Fibroblast of villous mesenchyme (primary cell): ENCODE results near the gene RAB11FIP3. TPM values are rescaled to one million over a fixed set of nuclear protein-coding genes. Genes with fewer than 3 reads are reported as not detected.
A peak's percentile ranks its signal among the peaks of the same experiment; 100 is the strongest.

Source experiments
- DNase-seq: peaks from one replicate; pipeline ENCODE4 v3.0.0-alpha.2; 2010; ENCODE audit warnings: low read depth
- H3K4me3 ChIP-seq: 2 replicates; pipeline ENCODE4 v1.5.1; 2011; ENCODE audit warnings: low read depth, mild to moderate bottlenecking, low read length
- total RNA-seq: library from RNA; depleted of rRNA; stranded (reverse); fragments of >200 nt; gene quantifications from 2 replicates; pipeline ENCODE4 v1.2.3, GENCODE V29; 2012
- TF ChIP-seq, protein P1 (sequence below): IDR thresholded peaks from 2 replicates; pipeline ENCODE4 v1.5.1; 2012; ENCODE audit warnings: low read depth, mild to moderate bottlenecking, low read length; ENCODE audit not compliant: insufficient read depth

Gene RAB11FIP3
- total RNA-seq, 1 donor, result 19.4 TPM

GRCh38 chr16:379183-379960 is 46.1 kb upstream of the RAB11FIP3 start:
- TF ChIP-seq, protein P1, sequence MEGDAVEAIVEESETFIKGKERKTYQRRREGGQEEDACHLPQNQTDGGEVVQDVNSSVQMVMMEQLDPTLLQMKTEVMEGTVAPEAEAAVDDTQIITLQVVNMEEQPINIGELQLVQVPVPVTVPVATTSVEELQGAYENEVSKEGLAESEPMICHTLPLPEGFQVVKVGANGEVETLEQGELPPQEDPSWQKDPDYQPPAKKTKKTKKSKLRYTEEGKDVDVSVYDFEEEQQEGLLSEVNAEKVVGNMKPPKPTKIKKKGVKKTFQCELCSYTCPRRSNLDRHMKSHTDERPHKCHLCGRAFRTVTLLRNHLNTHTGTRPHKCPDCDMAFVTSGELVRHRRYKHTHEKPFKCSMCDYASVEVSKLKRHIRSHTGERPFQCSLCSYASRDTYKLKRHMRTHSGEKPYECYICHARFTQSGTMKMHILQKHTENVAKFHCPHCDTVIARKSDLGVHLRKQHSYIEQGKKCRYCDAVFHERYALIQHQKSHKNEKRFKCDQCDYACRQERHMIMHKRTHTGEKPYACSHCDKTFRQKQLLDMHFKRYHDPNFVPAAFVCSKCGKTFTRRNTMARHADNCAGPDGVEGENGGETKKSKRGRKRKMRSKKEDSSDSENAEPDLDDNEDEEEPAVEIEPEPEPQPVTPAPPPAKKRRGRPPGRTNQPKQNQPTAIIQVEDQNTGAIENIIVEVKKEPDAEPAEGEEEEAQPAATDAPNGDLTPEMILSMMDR, result no peak
- H3K4me3 ChIP-seq, result no peak overlapping the region
- no peak for DNase-seq

GRCh38 chr16:379961-380761 is 45.3 kb upstream of the RAB11FIP3 start:
- TF ChIP-seq, protein P1, result no peak
- peak overlapping the region; percentile 74 for H3K4me3 ChIP-seq
- no peak for DNase-seq

DNA sequence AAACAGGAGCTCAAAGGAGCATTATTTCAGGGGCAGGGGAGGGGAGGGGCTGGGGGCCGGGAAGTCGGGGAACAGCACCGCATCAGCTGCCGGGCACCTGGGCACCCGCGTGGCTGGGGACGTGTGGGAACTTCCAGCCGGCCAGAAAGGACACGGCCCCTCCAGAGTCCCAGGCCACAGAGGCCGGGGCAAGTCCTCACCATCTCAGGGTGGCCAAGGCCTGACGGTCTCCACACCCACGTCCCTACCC is 44.8 kb upstream of the RAB11FIP3 start:
- peak overlapping the region; percentile 74 for H3K4me3 ChIP-seq
- no peak for DNase-seq
- TF ChIP-seq, protein P1, result no peak

- TF ChIP-seq, protein P1, result no peak
- no peak for DNase-seq
- H3K4me3 ChIP-seq, result peak overlapping the region; percentile 74
Measured at GRCh38 chr16:381012-381788, 44.2 kb upstream of the RAB11FIP3 start.

DNA sequence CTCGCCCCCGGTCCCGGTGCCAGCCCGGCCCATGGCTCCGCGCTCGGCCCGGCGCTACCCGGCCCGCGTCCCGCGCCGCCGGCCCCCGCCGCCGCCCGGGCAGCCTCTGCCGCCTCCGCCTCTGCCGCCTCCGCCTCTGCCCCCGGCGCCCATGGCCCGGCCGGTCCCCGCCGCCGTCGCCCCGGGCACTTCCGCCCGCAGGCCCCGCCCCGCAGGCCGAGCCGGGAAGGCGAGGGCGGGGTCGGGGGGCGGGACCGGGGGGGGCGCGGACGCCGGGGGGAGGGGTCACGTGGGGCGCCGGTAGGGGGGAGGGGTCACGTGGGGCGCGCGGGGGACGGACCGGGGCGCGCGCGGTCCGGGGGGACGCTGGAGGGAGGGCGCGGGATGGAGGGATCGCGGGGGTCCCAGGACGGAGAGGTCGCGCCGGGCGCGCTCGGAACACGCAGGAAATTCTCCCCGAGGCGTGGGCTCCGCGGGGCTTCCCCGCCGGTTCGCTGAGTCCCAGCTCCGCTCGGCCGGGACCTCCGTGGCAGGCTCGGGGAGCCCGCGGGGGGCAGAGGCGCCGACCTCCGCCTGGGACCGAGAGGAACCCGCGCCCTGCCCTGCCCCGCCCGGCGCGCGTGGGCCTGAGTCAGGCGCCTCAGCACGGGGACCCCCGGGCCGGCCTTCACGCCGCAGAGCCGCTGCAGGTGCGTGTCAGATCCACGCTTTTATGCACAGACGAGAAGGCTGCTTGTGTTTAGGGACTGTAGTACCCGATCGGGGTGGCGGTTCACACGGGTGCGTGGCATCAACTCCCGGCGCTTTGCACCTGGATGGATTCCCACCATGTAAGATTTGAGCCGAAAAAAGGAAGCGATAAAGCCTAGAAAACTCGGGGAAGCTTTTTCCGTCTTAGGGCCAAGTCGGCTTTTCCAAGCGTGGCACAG is 43.4 kb upstream of the RAB11FIP3 start, which contains the start of gene PGAP6:
Gene PGAP6, minus strand, starts transcription at position 190 of the 929 bp plus-strand sequence. Its CDS starts 157 bp downstream, at position 33.
- TF ChIP-seq, protein P1, result no peak
- peak within 1 kb of the TSS; percentile 76 for H3K4me3 ChIP-seq
- peak; percentile 53 for DNase-seq

DNA sequence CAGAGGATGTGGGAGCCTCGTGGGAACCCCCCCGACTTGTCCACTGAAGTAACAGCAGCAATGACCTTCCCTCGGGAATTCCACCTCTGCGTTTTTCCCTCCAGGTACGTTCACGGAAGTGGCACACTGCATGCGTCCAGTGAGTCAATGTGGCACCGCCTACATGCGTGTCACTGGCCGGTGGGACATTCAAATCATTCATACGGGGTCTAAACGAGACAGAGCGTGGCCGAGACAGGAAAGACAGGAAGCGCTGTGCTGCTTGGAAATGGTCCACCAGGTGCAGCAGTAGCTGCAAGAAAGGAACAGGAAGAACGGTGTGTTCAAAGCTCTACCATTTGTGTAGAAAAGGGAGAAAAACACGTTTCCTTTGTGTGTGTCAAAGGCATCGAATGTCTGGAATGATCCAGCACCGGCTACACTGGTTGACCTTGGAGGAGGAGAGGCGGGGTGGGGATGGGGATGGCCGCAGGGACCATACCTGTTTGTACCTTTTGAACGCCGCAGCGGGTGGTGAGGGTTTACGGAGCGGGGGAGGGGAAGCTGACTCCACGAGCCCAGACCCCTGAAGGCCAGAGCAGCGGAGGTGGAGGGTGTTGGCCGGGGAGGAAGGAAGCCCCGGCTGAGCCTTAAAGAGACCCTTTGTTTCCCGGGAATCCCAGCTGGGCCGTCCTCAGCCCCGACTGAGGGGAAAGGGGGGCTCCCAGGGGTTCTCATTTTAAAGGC is 42.0 kb upstream of the RAB11FIP3 start:
- DNase-seq, result no peak
- TF ChIP-seq, protein P1, result no peak
- H3K4me3 ChIP-seq, result no peak overlapping the region
